Testis (tissue), 2 donors: Measurements from ENCODE around the gene MGAT4C.

Source experiments
- CTCF ChIP-seq, 3 experiments: fragments of 450-650 bp in 2 of 3; fragments of 200-600 bp in 1 of 3; sonication (generic) in 1 of 3; IDR thresholded peaks; one replicate each; pipeline ENCODE4 v1.5.1; 2016 to 2019; ENCODE audit warnings: antibody characterized with exemption in 3 of 3, mild to moderate bottlenecking in 2 of 3, moderate library complexity in 1 of 3
- POLR2A ChIP-seq: fragments of 450-650 bp; IDR thresholded peaks from one replicate; pipeline ENCODE4 v1.6.1; 2017; ENCODE audit warnings: antibody characterized with exemption, mild to moderate bottlenecking, moderate library complexity

DNA sequence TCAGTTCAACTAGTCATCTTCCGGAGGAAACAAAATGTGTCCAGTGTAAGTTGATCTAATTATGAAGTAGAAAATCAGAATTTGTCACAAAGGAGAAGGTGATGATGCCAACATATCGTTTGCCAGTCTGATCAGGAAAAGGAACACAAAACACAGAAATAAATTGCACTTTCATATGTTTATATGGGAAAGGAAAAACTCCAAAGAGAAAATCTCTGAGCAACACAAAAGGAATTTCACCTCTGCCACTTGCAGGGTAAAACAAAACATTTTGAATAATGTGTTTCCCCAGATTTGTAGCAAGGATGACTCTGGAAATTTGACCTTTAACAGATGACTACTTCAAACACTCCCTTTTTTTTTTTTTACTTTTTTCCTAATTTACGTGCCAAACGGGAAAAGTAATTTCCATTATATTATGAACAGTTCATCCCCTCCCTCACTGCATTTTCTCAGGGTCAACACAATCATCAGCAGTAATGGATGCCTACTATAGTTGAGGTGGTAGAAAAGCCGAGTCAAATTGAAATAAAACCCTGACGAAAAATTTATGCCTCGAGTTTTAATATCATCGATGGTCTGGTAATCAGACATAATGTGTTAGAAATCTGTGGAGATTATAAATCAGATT, 25.6 kb downstream of the MGAT4C start:
- TF ChIP-seq CTCF (IDR thresholded peaks at IDR 0.05) (no peak), POLR2A (no peak)
